ENCODE results near the gene USP47. TPM values are rescaled to one million over a fixed set of nuclear protein-coding genes. Genes with fewer than 3 reads are reported as not detected.

The USP47 gene
- total and polyA plus RNA-seq, 7 donors: 31.3 to 132 (median 78.9) TPM

GRCh38 chr11:11884774-11885481, 43.2 kb downstream of the USP47 start:
- ATAC-seq (no peak), DNase-seq (no peak)
- Histone ChIP-seq H3K27me3 (ENCODE audit: insufficient read depth in 3 of 3, low read length in 2 of 3) (no peaks in the 10 kb centered on the region), H3K9me3 (no peaks in the 10 kb centered on the region), H3K36me3 (ENCODE audit: insufficient read depth in 1 of 2, low read depth in 1 of 2) (peaks cover 8 to 91% of the 10 kb centered on the region in 2 donors), H3K27ac (no peak overlapping the region), H3K4me3 (no peak overlapping the region), H3K4me1 (peaks cover 5% of the 10 kb centered on the region)
- 97 to 98% (median 97%) methylated on average over 7 of the region's 7 CpGs for WGBS, 3 donors
- TF ChIP-seq CTCF (IDR thresholded peaks at IDR 0.05): no peak
- intact Hi-C loops (cut with DNase I): loop anchor here in 1 of 2 donors (10.0 kb wide), 1 partner anchor 60 kb away; no protein-coding TSS in a partner anchor

- intact Hi-C loops (cut with DNase I): loop anchor here in 1 of 2 donors (10.0 kb wide), 1 partner anchor 50 kb away; the partner anchor contains the start of gene USP47
- Histone ChIP-seq H3K4me3 (no peak overlapping the region), H3K27me3 (ENCODE audit: insufficient read depth in 3 of 3, low read length in 2 of 3) (no peaks in the 10 kb centered on the region), H3K9me3 (no peaks in the 10 kb centered on the region), H3K36me3 (ENCODE audit: insufficient read depth in 1 of 2, low read depth in 1 of 2) (peaks cover 1 to 93% of the 10 kb centered on the region in 2 donors), H3K4me1 (no peaks in the 10 kb centered on the region), H3K27ac (no peak overlapping the region)
- TF ChIP-seq CTCF (IDR thresholded peaks at IDR 0.05): no peak
- no peak for ATAC-seq
- 95 to 96% (median 96%) methylated on average over 1 of the region's 1 CpG for WGBS, 3 donors
- no peak for DNase-seq
Measured at GRCh38 chr11:11894486-11894885, 52.7 kb downstream of the USP47 start.

- no peaks in the 10 kb centered on the region for H3K9me3 ChIP-seq
- ATAC-seq: no peak
- 86 to 92% (median 88%) methylated on average over 1 of the region's 1 CpG for WGBS, 3 donors
- no peak overlapping the region for H3K27ac ChIP-seq
- no peaks in the 10 kb centered on the region for H3K4me1 ChIP-seq
- H3K4me3 ChIP-seq: no peak overlapping the region
- peaks cover 3 to 88% of the 10 kb centered on the region in 2 donors for H3K36me3 ChIP-seq (ENCODE audit: insufficient read depth in 1 of 2, low read depth in 1 of 2)
- no peak for DNase-seq
- no peak for TF ChIP-seq CTCF (IDR thresholded peaks at IDR 0.05)
- intact Hi-C loops (cut with DNase I): loop anchor here in 1 of 2 donors (10.0 kb wide), 1 partner anchor 51 kb away; the partner anchor contains the start of gene USP47
- no peaks in the 10 kb centered on the region for H3K27me3 ChIP-seq (ENCODE audit: insufficient read depth in 3 of 3, low read length in 2 of 3)
Measured at GRCh38 chr11:11895672-11896071, 53.9 kb downstream of the USP47 start.

GRCh38 chr11:11898648-11899047, 56.9 kb downstream of the USP47 start:
- Histone ChIP-seq H3K36me3 (ENCODE audit: insufficient read depth in 1 of 2, low read depth in 1 of 2) (peaks cover 3 to 86% of the 10 kb centered on the region in 2 donors), H3K27ac (no peak overlapping the region), H3K4me1 (no peaks in the 10 kb centered on the region), H3K4me3 (no peak overlapping the region), H3K27me3 (ENCODE audit: insufficient read depth in 3 of 3, low read length in 2 of 3) (no peaks in the 10 kb centered on the region), H3K9me3 (no peaks in the 10 kb centered on the region)
- TF ChIP-seq CTCF (IDR thresholded peaks at IDR 0.05): no peak
- ATAC-seq (no peak), DNase-seq (no peak)
- WGBS, 3 donors: 88 to 96% (median 92%) methylated on average over 2 of the region's 2 CpGs
- intact Hi-C loops (cut with DNase I): loop anchor here in 1 of 2 donors (10.0 kb wide), 1 partner anchor 54 kb away; the partner anchor contains the start of gene USP47

All from psoas muscle (tissue), 8 donors.